ENCODE results near the gene CALHM5.

CALHM5 gene

DNA sequence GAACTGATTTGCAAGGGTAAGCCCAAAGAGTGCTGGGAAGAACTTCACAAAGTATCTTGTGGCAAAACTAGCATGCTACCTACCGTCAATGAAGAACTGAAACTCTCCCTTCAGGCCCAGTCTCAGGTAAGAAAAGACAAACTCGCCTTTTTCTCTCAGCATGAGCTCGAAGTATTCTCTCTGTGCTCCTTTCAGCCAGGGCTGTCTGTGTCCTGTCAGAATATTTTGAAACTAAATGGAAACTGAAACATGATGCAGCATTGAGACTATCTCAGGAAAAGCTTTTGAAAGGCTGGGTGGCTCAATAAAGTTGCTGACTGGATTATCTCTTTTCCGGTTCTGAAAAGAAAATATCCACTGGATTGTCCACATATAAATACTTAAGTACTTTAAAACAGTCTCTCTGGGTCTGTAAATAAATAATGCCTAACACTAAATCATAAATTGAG is 696 bp downstream of the CALHM5 start:
- DNase-seq = no peak

DNA sequence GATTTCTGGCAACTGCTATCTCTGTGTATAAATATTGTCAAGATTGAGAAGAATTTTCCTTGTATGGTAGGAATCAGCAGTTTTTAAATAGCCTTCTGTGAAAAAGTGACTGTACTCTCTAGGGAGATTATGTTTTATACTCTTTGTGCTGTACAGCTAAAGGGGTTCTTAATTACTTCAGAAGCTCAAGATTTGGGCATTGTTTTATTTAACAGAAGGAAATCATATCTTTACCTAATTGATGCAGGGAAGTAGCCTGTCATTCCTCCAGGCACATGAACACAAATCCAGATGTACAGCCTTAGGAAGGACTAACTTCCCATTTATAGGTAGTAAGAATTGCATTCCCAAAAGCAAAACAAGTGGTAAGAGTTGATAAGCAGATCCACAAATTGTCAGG is 1.3 kb downstream of the CALHM5 start:
- DNase-seq = no peak

DNA sequence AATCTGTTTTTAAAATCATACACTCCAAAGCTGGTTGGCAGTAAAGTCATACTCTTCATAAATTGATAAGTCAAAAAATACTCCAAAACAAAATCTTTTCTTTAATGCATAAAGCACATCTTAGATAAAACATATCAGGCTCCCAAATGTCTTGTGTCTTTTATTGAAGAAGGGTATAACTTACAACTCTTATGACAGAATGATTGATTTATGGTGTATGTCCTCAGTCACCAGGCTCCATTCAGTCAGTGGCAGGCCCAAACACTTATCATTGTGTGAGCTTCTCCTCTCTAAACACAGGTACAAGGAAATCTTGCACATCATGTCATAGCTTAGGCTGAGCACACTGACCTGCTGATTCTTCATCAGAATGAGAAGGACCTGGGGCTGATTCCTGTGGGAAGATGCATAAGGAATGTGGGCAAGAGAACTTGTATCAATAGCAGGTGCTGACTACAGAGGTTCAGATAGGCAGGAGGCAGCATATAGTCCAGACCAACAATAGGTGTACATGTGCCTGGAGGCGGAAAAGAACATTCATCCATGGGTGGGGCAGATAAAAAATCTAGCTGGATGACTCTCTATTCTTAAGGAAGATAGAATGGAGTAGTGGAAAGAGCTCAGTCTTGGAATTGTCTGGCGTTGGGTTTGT is 1.9 kb downstream of the CALHM5 start:
- DNase-seq = no peak

DNA sequence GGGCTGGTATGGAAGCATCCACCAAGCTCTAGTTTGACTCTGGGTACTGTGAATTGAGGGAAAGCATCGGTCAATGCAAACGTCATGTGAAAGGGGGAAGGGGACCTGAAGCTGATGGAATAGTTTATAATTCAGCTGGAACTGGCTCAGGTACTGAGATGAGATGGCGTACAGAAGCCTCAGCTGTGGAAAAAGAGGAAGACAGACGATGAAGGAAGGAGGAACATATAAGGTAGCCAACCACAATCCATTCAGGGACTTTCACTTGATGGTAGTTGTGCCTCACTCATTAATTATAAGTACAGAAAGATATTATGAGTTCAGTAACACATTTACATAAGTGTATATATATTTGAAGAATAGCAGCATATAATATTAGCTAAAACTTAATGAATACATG is 2.7 kb downstream of the CALHM5 start:
- DNase-seq = no peak

DNA sequence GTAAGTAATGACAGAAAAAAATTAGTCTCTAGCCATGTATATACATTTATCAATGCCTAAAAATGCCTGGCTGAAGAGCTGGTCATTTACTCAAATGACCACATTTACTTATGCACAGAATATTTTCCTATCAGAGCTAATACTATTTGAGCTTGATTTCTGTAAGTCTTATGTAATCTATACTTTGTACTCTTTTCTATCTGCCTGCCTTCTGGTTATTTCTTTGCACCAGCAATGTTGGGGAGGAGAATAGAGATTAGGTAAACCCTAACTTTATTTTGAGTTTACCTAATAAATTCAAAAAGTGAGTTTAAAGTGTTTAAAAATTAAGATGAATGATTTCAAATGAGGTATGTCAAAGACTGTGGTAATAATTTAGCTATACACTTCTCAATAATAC is 3.7 kb downstream of the CALHM5 start:
- DNase-seq = no peak

DNA sequence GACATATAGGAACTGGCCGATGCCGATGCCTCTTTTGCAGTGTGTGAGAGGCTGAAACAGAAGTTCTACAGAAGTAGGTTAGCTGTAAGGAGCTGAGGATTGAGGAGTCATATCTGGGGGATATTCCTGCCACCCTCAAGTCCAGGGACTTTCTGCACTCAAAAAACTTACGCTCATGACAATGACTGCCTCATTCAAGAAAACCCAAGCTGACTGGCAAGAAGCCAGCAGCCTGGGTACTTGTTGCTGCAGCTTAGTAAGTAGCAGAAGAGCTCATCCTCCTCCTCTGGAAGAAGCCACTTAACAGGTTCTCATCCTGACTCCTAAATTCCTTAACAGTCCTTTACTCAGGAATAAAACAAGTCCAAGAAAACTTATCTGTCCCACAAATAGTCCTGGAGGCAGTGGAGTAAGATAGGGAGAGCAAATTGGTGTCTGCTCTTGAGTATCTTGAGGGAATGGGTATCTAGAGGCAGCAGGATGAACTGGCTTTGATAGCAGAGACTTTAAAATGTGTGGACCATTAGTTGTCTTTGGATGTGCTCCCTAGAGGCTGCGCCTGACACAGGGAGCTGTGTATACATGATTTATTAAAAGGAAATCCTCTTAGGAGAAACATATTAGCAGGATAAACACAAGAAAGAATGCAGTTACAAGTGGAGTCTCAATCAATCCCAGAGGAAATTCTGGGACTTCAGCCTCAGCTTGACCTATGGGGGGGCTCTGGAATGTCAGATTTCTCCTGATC is 7.4 kb downstream of the CALHM5 start:
- no peak for DNase-seq

DNA sequence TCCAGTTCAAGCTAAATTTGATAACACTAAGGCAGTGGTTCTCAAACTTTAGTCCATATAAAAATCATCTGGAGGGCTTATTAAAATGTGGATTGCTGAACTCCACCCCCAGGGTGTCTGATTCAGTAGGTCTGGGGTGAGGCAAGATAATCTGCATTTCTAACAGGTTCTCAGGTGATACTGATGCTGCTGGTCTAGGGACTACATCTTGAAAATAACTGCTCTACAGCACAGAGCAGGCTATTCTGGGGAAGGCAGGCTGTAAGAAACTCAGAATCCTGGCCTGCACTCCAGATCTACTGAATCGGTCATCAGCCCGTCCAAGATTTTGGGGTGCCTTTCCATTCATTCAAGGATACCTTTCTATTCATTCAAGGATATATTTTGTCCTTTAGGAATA is 11.5 kb downstream of the CALHM5 start:
- DNase-seq = no peak

DNA sequence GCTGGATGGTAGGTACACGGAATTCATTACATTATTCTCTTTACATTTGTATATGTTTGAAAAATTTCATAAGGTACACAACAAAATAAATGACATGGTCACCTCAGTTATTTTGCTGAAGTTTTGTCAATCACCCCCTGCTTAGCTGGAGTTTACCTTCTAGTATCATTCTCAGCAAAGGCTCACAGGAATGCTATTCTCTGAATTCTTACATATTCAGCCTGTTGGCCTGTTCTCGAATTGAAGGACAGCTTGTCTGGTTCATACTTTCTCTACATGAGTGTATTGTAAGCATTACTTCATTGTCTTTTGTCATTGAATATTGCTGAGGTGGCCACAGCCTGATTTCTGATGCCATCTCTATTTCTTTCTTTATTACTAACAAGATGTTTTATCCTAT is 12.8 kb downstream of the CALHM5 start:
- no peak for DNase-seq

DNA sequence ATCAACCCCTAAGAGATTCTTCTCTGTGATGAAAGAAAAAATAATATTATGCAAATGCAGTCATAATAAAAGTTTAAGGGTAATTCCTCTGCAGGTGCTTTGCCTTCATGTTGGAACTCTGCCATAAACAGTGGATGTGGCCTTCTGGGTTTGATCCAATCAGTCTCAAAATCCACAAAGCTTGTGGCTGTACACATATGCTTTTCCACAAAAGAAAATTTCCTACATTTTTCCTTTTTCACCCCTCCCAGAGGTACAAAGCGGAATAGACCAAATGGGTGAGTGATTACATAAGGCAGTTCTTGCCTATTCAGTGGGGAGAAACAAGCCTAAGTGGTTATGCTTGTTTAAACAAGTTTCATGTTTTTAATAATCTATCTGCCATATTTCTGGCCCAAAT is 16.7 kb downstream of the CALHM5 start:
- DNase-seq = no peak

DNA sequence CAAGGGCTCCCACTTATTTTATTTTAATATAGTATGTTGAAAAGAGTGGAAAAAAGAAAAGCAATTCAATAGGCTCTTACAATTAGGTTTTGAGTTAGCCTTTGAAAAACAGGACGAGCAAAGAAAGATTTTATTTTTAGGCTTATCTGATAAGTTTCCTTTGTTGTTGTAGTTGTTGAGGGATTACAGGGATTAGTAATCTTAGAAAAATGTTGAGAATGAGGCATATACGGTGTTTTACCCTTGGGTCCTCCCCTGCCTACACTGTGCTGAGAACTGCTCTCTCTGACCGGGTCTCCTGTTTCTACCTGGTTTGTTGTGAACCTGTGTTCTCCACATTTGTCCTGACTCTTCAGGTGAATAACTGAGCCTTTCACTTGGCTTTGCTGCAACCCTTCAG is 17.3 kb downstream of the CALHM5 start:
- no peak for DNase-seq

DNA sequence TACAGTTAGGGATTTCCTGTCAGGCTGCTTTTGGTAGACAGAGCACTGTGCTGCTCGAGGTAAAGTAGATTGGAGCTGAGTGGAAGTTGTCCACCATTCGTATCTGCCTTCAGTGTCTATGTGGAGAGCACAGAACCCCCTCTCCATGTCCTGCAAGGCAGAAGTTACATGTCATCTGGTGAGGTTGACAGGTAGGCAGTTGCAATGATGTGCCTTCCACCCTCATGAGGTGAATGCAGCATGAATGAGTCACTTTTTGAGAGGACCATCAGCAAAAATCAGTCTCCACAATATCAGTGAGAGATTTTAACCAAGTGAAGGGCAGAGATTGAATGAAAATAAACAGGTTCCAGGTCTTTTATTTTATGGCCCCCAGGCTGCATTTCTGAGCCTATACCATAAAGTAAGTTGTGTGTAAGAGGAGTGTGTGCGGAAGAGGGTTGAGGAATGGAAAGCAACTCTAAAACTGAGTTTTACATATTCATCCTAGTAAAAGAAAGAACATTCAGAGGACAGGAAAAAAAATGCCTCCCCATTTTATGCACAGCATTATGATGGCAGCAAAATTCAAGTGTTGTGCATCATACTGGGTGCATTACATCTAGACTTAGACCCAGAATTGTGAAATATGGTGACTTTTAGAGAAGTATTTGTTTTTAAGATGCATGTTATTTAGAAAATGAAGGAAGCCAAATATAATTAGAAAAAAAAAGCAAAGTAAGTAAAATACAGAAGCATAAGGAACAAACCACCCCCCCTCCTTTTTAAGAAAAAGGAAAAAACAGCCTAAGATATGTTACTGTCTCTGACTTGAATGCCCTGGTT is 18.2 kb downstream of the CALHM5 start:
- DNase-seq = no peak

DNA sequence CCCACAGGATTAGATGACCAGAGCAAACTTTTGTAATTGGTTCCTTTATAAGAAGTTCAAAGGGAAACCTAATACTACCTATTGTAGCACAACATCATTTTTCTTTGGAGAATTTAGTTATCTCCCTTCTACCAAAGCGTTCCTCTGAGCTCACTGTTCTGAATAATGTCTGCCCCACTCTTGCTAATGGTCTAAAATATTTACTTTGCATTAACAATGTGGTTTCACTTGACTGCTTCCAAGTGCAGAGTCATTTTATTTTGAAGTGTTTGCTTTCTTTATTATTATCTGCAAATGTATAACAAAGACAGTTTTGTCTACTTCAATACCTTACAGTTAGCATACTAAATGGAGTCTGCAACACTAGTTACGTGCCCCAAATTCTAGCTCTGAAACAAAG is 19.0 kb downstream of the CALHM5 start:
- no peak for DNase-seq

DNA sequence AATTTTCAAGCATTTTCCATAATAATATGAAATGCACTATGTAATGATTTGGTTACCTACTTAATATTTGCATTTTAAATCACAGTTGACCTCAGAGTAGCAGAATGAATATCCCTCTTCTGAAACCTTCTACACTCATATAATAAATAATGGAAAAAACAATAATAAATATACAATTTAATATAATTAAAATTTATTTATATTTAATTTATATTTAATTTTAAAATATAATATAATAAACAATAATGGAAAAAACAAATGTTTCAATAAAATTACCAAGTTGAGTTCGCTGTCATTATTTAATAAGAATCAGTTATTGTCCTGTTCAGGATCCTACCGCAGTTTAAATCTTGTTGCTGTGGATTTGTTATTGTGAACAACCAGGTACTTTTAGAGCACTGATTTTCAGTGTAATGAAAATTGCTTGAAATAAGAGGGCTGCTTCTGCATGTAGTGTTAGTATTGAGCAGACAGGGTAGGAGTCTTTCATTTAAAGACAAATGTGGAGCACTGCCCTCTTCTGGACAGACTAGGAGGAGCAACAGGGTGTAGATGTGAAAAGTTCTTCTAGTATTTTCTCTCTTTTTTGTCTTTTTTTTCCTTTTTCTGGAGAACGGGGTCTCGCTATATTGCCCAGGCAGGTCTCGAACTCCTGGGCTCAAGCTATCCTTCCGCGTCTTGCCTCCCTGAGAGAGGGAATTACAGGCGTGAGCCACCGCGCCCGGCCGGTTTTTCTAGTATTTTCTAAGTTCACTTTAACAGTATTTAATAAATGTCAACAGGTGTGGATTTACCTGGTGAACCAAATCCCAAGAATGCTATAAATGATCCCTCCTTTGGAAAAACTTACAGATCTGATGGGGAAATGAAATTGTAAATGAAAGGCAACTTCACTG is 20.5 kb downstream of the CALHM5 start:
- peak; percentile 66 to 75 for DNase-seq

DNA sequence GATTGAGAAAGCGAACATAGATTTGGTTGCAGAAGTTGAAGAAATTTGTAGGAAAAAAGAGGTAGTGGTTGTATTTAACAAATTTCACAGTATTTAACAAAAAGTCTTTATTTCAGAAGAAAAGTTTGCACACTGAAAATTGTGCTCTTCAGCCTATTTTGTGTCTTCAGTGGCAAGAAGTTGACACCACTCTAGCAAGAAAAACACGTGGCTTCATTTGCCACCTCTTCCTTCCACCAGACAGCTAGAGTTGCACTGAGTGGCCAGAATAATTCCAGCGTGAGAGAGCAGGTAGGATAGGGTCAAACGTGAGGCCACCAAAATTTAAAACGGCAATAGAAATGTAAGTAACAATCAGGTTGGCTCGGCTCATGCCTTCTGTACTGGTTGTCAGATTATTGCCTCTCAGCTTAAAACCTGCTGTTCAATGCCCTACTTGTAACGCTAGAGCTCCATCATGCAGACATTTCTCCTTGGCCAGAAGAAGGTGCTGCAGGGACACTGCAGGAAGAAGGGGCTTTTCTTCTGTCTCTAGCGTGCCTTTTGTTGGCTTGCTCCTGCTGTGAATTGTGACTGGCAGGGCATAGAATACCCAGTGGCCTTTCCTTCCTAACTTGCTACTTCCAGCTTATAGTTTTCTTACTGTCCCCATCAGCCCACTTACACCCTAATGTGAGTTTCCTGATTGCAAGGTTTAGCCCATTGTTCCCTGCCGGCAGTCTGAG is 22.0 kb downstream of the CALHM5 start:
- DNase-seq = no peak

DNA sequence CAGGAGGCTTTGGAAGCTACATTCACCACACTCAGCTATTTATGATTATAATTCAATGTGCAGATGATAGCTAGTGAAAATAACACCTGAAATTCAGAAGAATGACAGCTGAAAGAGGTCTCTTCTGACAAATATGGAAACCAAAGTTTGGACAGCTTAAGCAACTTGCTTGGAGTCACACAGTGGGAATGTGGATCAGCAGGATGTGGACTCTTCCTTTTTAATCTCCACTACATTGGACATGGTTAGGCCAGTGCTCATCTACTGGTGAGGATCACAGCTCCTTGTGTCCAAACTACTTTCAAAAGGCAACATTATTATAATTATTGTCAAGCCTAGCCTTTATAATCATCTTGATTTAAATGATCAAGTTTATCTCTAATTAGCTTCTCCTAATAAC is 23.7 kb downstream of the CALHM5 start:
- DNase-seq = no peak

DNA sequence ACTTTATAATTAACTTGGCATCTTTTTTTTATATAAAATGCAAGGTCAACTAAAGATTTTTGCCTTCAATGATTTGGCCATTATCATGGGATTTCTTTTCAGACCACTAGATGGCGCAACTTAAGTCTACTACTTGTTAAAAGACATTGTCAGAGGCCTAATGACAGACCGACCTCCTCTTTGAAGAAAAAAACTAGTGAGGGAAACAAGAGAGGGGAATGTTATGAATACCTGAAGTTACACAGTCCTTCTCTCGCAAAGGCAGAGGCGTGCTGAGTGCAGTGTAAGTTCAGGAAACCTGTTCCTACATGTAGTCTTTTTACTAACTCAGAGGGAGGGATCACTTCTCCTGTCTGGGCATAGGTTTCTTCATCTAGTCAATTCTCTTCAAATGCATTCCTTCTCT is 24.8 kb downstream of the CALHM5 start:
- DNase-seq = peak in 1 of 2 donors; percentile 70

DNA sequence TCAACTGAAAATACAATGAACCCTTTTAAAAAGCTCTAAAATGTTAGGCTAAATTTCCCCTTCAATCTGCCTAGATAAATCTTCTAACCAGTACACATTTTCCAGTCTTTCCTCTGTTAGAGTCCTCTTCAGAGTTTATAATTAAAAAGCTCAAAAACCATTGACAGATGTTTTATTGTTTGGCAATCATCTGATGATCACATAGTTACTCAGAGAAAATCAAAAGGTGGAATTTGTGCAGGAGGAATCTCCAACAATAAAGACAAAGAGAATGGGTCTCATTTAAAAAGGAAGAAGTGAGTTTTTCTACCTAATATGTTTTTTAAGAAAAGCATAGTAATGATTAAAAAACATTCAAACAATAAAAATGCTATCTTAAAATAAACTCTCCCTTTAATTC is 31.0 kb downstream of the CALHM5 start:
- no peak for DNase-seq

DNA sequence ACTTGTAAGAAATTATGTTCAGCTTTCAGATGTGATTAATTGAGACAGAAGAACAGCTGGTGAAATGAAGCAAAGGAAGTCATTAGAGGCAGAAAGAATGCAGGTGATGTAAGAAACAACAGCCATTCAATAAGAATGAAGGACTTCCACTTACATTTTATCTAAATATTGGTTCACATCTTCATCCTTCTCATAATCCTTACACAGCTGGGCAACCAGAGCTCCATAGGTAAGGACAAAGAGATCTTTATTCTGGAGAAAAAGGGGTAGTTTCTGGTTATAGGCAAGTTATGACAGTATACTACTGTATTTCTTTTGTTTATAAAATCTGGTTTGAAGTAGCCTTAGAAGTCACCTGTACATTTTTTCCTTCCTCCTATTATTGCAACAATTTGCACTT is 31.7 kb downstream of the CALHM5 start:
- DNase-seq = no peak

DNA sequence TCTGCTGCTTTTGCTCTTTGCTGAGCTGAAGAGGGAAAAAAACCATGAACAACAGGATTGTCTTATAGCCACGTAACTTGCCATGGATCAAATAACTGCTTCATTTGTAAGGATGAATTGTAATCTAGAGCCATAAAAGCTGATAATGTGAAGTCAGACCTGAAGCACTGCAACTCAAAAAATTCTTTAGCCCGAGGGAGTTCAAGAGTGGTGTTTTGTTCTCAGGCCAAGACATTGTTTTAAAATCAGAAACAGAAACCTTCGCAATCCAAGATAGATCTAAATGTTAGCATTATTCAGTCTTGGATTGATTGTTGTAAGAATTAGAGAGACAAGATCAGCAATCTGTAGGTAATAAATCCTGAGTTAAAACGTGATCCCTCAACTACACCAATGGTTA is 34.2 kb downstream of the CALHM5 start, which contains the start of gene TRAPPC3L:
TSS of gene TRAPPC3L (minus strand) at position 34 of the 400 bp plus-strand sequence. CDS start 170 bp downstream, outside the sequence.
- no peak for DNase-seq

DNA sequence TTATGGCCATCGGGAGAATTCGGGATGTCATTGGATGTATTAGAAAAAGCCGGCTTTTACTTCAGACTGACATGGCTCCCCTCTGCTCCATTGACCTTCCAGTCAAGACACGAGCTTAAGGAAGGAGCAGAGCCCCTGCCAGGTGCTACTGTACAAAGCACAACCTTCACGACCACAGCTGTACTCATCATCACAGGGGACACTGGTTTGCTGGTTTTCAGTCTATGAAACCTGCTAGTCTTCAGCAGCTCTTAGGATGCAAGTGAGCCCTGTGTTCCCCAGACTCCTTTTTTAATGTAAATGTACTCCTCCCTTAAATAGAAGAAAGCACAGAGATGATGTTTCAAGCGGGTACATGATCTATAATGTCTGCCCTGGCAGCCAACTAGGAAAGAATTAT is 35.9 kb downstream of the CALHM5 start:
- no peak for DNase-seq

DNA sequence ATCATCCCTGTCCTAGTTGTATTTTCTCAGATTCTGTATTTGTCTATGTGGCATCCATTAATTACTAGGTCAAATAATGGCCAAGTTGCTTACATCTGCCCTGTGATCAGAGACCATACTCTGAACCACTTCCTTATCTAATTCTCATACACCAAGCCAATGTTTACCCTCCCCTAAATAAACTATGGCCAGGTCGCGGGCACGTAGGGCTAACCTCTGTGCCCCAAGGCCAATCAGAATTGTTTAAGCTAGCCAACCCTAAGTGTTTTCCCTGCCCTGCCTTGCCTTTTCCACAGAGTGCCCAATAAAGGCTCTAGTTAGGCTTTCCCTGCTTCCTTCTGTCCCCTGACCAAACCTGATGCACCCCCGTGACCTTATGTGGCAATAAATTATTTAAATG is 39.4 kb downstream of the CALHM5 start:
- no peak for DNase-seq

DNA sequence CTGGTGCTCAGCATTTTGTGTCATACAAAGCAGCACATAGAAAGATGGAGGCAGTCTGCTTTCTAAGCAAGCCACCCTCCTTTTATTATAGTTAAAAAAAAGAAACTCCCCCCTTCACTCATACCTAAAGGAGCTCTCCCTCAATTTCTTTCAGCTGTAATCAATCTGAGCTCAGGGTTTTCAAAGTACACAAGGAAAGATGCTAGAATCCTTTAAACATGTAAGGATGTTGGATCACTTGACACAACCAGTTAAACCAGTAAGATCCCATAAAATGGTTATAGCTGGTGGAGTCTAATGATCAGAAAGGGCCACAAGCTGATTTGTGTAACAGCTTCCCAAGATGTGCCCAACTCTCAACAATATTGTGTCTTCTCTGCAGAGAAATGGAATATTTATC is 42.0 kb downstream of the CALHM5 start, which contains the start of gene CALHM4:
TSS of gene CALHM4 (plus strand) at position 301 of the 400 bp plus-strand sequence. CDS start at position 344, 43 bp downstream.
- no peak for DNase-seq
